GM12874 (cell line): ENCODE measurements around the gene TSPY9.
"Not testable (repeated sequence)": the region's sequence is repeated elsewhere in the genome, so short reads cannot be mapped to it uniquely, and the experiment has no call there.

ENCODE experiments used
- TF ChIP-seq, protein P1 (sequence below): IDR thresholded peaks from 2 replicates; pipeline ENCODE4 v1.5.1; 2011; ENCODE audit warnings: low read depth, mild to moderate bottlenecking, control low read depth, low read length, moderate library complexity; ENCODE audit not compliant: insufficient read depth

The TSPY9 gene, protein sequence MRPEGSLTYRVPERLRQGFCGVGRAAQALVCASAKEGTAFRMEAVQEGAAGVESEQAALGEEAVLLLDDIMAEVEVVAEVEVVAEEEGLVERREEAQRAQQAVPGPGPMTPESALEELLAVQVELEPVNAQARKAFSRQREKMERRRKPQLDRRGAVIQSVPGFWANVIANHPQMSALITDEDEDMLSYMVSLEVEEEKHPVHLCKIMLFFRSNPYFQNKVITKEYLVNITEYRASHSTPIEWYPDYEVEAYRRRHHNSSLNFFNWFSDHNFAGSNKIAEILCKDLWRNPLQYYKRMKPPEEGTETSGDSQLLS

GRCh38 chrY:9486967-9487366 lies at the start of gene TSPY9:
TSS of gene TSPY9 (plus strand) at chrY:9487267. CDS start at chrY:9487313, 46 bp downstream.
- TF ChIP-seq, protein P1, sequence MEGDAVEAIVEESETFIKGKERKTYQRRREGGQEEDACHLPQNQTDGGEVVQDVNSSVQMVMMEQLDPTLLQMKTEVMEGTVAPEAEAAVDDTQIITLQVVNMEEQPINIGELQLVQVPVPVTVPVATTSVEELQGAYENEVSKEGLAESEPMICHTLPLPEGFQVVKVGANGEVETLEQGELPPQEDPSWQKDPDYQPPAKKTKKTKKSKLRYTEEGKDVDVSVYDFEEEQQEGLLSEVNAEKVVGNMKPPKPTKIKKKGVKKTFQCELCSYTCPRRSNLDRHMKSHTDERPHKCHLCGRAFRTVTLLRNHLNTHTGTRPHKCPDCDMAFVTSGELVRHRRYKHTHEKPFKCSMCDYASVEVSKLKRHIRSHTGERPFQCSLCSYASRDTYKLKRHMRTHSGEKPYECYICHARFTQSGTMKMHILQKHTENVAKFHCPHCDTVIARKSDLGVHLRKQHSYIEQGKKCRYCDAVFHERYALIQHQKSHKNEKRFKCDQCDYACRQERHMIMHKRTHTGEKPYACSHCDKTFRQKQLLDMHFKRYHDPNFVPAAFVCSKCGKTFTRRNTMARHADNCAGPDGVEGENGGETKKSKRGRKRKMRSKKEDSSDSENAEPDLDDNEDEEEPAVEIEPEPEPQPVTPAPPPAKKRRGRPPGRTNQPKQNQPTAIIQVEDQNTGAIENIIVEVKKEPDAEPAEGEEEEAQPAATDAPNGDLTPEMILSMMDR: not testable (repeated sequence)

DNA sequence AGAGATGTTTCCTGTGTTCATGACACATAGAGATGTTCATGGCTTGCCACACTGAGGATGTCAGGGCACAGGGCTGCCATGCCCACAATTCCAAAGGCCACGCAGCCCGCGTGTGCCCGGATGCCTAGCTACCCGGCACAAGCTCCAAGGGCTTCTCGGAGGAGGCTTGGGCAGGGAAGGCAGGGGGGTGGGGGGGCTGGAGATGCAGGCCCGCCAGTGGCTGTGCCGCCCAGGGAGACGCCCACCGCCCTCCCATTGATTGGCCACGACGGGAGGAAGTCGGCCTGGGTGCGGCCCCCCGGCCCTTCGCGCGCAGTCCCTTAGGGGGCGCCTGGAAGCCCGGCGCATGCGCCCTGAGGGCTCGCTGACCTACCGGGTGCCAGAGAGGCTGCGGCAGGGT lies 20.4 kb upstream of the TSPY9 start, which contains the start of gene TSPY1:
Gene TSPY1, plus strand, starts transcription at position 301 of the 400 bp plus-strand sequence. Its CDS starts 46 bp downstream, at position 347.
- TF ChIP-seq, protein P1: not testable (repeated sequence)

GRCh38 chrY:9527580-9527979 lies 40.5 kb downstream of the TSPY9 start, which contains the start of gene TSPY10:
TSS of gene TSPY10 (plus strand) at chrY:9527880. CDS start at chrY:9527926, 46 bp downstream.
- TF ChIP-seq, protein P1: not testable (repeated sequence)
